ENCODE measurements around the gene DYSF.

The DYSF gene

GRCh38 chr2:71570951-71571460 lies 117.6 kb downstream of the DYSF start:
- DNase-seq (ENCODE audit: low read depth, low spot score): no peak
- TF ChIP-seq FOXP2 (optimal IDR thresholded peaks at IDR 0.05; ENCODE audit: control extremely low read depth, extremely low read length, insufficient read depth) (no peak), POLR2AphosphoS5 (IDR thresholded peaks at IDR 0.05; ENCODE audit: borderline replicate concordance, low read depth, low read length) (no peak), EZH2 (IDR thresholded peaks at IDR 0.05) (no peak)
- Histone ChIP-seq H3K36me3 (ENCODE audit: insufficient read depth, low read length) (no peaks in the 10 kb centered on the region), H3K9me3 (ENCODE audit: low read depth, low read length) (no peaks in the 10 kb centered on the region), H3K4me3 (no peak overlapping the region), H3K9ac (ENCODE audit: insufficient read length) (no peak overlapping the region), H3K27ac (no peak overlapping the region)

GRCh38 chr2:71571945-71572344 lies 118.6 kb downstream of the DYSF start:
- Histone ChIP-seq H3K9me3 (ENCODE audit: low read depth, low read length) (no peaks in the 10 kb centered on the region), H3K9ac (ENCODE audit: insufficient read length) (no peak overlapping the region), H3K27ac (no peak overlapping the region), H3K4me3 (no peak overlapping the region), H3K36me3 (ENCODE audit: insufficient read depth, low read length) (no peaks in the 10 kb centered on the region)
- TF ChIP-seq EZH2 (IDR thresholded peaks at IDR 0.05): no peak
- TF ChIP-seq FOXP2 (optimal IDR thresholded peaks at IDR 0.05; ENCODE audit: control extremely low read depth, extremely low read length, insufficient read depth): no peak
- no peak for TF ChIP-seq POLR2AphosphoS5 (IDR thresholded peaks at IDR 0.05; ENCODE audit: borderline replicate concordance, low read depth, low read length)
- no peak for DNase-seq (ENCODE audit: low read depth, low spot score)

DNA sequence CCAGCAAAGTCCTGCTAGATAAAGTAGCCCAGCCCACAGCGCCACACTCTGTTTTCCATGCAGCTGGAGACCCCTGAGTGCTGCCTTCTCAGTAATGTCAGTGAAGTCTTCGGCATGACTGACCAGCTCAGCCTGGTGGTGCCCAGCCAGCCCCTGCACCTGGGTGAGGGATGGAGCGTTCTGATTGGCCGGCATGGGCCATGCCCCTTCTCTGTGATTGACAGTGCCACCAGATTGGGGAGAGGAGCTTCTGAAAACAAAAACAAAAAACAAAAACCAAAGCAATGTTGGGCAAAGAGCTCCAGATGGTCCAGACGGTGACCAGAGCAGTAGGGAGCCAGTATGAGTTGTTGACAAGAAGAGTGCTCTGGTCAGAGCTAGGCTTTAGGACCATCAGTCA lies 122.6 kb downstream of the DYSF start:
- DNase-seq (ENCODE audit: low read depth, low spot score): no peak
- no peaks in the 10 kb centered on the region for H3K36me3 ChIP-seq (ENCODE audit: insufficient read depth, low read length)
- no peak overlapping the region for H3K4me3 ChIP-seq
- no peak overlapping the region for H3K27ac ChIP-seq
- no peak overlapping the region for H3K9ac ChIP-seq (ENCODE audit: insufficient read length)
- TF ChIP-seq EZH2 (IDR thresholded peaks at IDR 0.05) (no peak), FOXP2 (optimal IDR thresholded peaks at IDR 0.05; ENCODE audit: control extremely low read depth, extremely low read length, insufficient read depth) (no peak), POLR2AphosphoS5 (IDR thresholded peaks at IDR 0.05; ENCODE audit: borderline replicate concordance, low read depth, low read length) (no peak)
- H3K9me3 ChIP-seq (ENCODE audit: low read depth, low read length): no peaks in the 10 kb centered on the region

DNA sequence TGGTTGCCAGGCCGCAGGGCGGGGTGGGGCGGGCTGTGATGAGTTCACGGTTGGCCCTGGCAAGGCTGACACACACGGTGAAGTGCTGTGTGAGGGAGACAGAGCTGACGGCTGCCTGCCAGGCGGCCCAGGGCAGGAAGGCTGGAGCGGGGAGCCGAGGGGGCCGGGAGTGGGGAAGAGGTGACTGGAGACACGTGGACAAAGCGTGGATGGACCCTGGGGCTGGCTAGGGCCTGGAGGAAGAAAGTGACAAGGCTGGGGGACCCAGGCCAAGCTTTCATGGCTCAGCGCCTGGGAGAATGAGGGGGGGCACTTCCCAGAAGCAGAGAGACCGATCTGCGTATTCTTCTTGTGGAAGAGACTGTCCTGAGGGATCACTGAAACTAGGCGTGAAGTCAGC lies 123.2 kb downstream of the DYSF start:
- no peak overlapping the region for H3K27ac ChIP-seq
- H3K9ac ChIP-seq (ENCODE audit: insufficient read length): no peak overlapping the region
- no peak for DNase-seq (ENCODE audit: low read depth, low spot score)
- H3K36me3 ChIP-seq (ENCODE audit: insufficient read depth, low read length): no peaks in the 10 kb centered on the region
- no peak for TF ChIP-seq POLR2AphosphoS5 (IDR thresholded peaks at IDR 0.05; ENCODE audit: borderline replicate concordance, low read depth, low read length)
- TF ChIP-seq FOXP2 (optimal IDR thresholded peaks at IDR 0.05; ENCODE audit: control extremely low read depth, extremely low read length, insufficient read depth): no peak
- no peak for TF ChIP-seq EZH2 (IDR thresholded peaks at IDR 0.05)
- H3K4me3 ChIP-seq: no peak overlapping the region
- no peaks in the 10 kb centered on the region for H3K9me3 ChIP-seq (ENCODE audit: low read depth, low read length)

DNA sequence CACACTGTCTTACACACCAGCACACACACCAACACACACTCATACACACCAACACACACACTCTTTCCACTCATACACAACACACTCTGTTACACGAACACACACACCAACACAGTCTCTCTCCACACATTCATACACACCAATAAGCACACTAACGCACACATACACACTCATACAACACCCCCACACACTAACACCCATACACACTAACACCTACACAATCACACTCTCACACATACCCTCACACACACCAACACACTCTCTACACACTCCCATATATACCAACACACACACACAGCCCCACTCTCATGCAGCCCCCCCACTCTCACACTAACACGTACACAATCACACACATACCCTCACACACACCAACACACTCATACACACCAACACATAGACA lies 123.8 kb downstream of the DYSF start:
- no peaks in the 10 kb centered on the region for H3K36me3 ChIP-seq (ENCODE audit: insufficient read depth, low read length)
- H3K9me3 ChIP-seq (ENCODE audit: low read depth, low read length): no peaks in the 10 kb centered on the region
- no peak for DNase-seq (ENCODE audit: low read depth, low spot score)
- no peak overlapping the region for H3K27ac ChIP-seq
- TF ChIP-seq EZH2 (IDR thresholded peaks at IDR 0.05): no peak
- no peak for TF ChIP-seq POLR2AphosphoS5 (IDR thresholded peaks at IDR 0.05; ENCODE audit: borderline replicate concordance, low read depth, low read length)
- TF ChIP-seq FOXP2 (optimal IDR thresholded peaks at IDR 0.05; ENCODE audit: control extremely low read depth, extremely low read length, insufficient read depth): no peak
- H3K4me3 ChIP-seq: no peak overlapping the region
- H3K9ac ChIP-seq (ENCODE audit: insufficient read length): no peak overlapping the region

DNA sequence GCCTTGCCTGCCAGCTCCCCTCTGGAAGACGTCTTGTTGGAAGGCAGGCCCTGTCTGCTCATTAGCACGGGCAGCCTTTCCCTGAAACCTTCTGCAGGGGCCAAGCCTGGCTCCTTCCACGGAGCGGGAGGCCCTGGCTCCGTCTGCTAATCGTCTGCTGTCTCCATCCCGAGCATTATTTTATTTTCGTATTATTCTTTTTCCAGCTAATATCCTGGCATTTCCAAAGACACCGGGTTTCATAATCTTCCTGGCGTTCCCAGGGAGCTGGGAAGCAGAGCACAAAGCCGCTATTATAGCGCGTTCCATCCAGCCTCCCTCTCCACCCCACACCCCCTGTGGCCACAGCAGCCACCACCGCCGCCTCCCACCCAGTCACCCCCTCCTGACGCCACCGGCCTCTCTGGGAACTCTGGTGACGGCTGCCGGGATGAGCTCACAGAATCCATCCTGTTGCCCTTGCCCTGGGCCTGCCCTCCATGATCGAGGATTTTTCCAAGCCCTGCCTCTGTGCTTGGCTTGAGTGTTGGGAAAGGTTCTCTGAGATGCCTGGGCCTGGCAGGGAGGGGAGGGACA lies 125.5 kb downstream of the DYSF start:
- DNase-seq (ENCODE audit: low read depth, low spot score): no peak
- Histone ChIP-seq H3K9me3 (ENCODE audit: low read depth, low read length) (no peaks in the 10 kb centered on the region), H3K9ac (ENCODE audit: insufficient read length) (no peak overlapping the region), H3K27ac (no peak overlapping the region), H3K4me3 (no peak overlapping the region), H3K36me3 (ENCODE audit: insufficient read depth, low read length) (no peaks in the 10 kb centered on the region)
- no peak for TF ChIP-seq EZH2 (IDR thresholded peaks at IDR 0.05)
- no peak for TF ChIP-seq POLR2AphosphoS5 (IDR thresholded peaks at IDR 0.05; ENCODE audit: borderline replicate concordance, low read depth, low read length)
- no peak for TF ChIP-seq FOXP2 (optimal IDR thresholded peaks at IDR 0.05; ENCODE audit: control extremely low read depth, extremely low read length, insufficient read depth)

GRCh38 chr2:71581026-71581425 lies 127.7 kb downstream of the DYSF start:
- H3K27ac ChIP-seq: no peak overlapping the region
- no peak for DNase-seq (ENCODE audit: low read depth, low spot score)
- TF ChIP-seq FOXP2 (optimal IDR thresholded peaks at IDR 0.05; ENCODE audit: control extremely low read depth, extremely low read length, insufficient read depth): no peak
- TF ChIP-seq EZH2 (IDR thresholded peaks at IDR 0.05): no peak
- TF ChIP-seq POLR2AphosphoS5 (IDR thresholded peaks at IDR 0.05; ENCODE audit: borderline replicate concordance, low read depth, low read length): no peak
- no peak overlapping the region for H3K9ac ChIP-seq (ENCODE audit: insufficient read length)
- H3K36me3 ChIP-seq (ENCODE audit: insufficient read depth, low read length): no peaks in the 10 kb centered on the region
- H3K9me3 ChIP-seq (ENCODE audit: low read depth, low read length): no peaks in the 10 kb centered on the region
- H3K4me3 ChIP-seq: no peak overlapping the region

- DNase-seq (ENCODE audit: low read depth, low spot score): no peak
- H3K36me3 ChIP-seq (ENCODE audit: insufficient read depth, low read length): no peaks in the 10 kb centered on the region
- H3K9ac ChIP-seq (ENCODE audit: insufficient read length): no peak overlapping the region
- no peak overlapping the region for H3K4me3 ChIP-seq
- no peak overlapping the region for H3K27ac ChIP-seq
- TF ChIP-seq POLR2AphosphoS5 (IDR thresholded peaks at IDR 0.05; ENCODE audit: borderline replicate concordance, low read depth, low read length): no peak
- TF ChIP-seq EZH2 (IDR thresholded peaks at IDR 0.05): no peak
- TF ChIP-seq FOXP2 (optimal IDR thresholded peaks at IDR 0.05; ENCODE audit: control extremely low read depth, extremely low read length, insufficient read depth): no peak
- H3K9me3 ChIP-seq (ENCODE audit: low read depth, low read length): no peaks in the 10 kb centered on the region
These were observed 130.5 kb downstream of the DYSF start for GRCh38 chr2:71583876-71584275.

DNA sequence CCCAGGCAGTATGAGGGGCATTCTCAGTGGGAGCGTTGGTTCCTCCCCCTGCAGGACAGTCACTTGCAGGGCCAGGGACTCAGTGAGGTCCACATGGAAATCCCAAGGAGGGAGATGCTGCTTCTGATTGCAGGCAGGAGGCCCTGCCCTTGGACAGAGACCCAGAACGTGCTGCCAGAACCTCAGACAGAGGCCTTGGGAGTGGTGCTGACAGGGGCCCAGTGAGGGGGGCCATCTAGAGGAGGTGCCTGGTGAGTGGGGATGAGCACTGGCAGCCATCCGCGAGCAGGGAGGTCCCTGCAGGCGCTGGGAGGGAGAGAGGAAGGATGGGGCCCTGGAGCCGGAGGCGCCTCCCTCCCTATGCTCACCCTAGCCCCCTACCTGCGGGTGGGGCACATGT lies 133.1 kb downstream of the DYSF start:
- Histone ChIP-seq H3K4me3 (no peak overlapping the region), H3K9ac (ENCODE audit: insufficient read length) (no peak overlapping the region), H3K27ac (no peak overlapping the region), H3K9me3 (ENCODE audit: low read depth, low read length) (no peaks in the 10 kb centered on the region), H3K36me3 (ENCODE audit: insufficient read depth, low read length) (no peaks in the 10 kb centered on the region)
- DNase-seq (ENCODE audit: low read depth, low spot score): no peak
- TF ChIP-seq EZH2 (IDR thresholded peaks at IDR 0.05) (no peak), POLR2AphosphoS5 (IDR thresholded peaks at IDR 0.05; ENCODE audit: borderline replicate concordance, low read depth, low read length) (no peak), FOXP2 (optimal IDR thresholded peaks at IDR 0.05; ENCODE audit: control extremely low read depth, extremely low read length, insufficient read depth) (no peak)

All from SK-N-MC (cell line).